ENCODE measurements around the gene TMEM161B.
"Not testable (repeated sequence)": the region's sequence is repeated elsewhere in the genome, so short reads cannot be mapped to it uniquely, and the experiment has no call there.

TMEM161B gene

GRCh38 chr5:88177486-88177885 is 91.2 kb downstream of the TMEM161B start:
- not testable (repeated sequence) for DNase-seq

- peak; percentile 2 to 4 (median 3) for DNase-seq
Observed at GRCh38 chr5:88172847-88173758, 95.5 kb downstream of the TMEM161B start.

- no peak for DNase-seq
Observed at GRCh38 chr5:88159591-88159990, 109.1 kb downstream of the TMEM161B start.

- no peak for DNase-seq
Observed at GRCh38 chr5:88158056-88158455, 110.6 kb downstream of the TMEM161B start.

GRCh38 chr5:88154891-88155290 is 113.8 kb downstream of the TMEM161B start:
- no peak for DNase-seq

- no peak for DNase-seq
Observed at GRCh38 chr5:88150747-88151146, 117.9 kb downstream of the TMEM161B start.

- DNase-seq = no peak
Observed at GRCh38 chr5:88145611-88146467, 122.8 kb downstream of the TMEM161B start.

GRCh38 chr5:88145221-88145610 is 123.4 kb downstream of the TMEM161B start:
- no peak for DNase-seq

Data from NCI-H1417 (cell line).